Measurements from ENCODE around the gene NOL12.

The NOL12 gene

DNA sequence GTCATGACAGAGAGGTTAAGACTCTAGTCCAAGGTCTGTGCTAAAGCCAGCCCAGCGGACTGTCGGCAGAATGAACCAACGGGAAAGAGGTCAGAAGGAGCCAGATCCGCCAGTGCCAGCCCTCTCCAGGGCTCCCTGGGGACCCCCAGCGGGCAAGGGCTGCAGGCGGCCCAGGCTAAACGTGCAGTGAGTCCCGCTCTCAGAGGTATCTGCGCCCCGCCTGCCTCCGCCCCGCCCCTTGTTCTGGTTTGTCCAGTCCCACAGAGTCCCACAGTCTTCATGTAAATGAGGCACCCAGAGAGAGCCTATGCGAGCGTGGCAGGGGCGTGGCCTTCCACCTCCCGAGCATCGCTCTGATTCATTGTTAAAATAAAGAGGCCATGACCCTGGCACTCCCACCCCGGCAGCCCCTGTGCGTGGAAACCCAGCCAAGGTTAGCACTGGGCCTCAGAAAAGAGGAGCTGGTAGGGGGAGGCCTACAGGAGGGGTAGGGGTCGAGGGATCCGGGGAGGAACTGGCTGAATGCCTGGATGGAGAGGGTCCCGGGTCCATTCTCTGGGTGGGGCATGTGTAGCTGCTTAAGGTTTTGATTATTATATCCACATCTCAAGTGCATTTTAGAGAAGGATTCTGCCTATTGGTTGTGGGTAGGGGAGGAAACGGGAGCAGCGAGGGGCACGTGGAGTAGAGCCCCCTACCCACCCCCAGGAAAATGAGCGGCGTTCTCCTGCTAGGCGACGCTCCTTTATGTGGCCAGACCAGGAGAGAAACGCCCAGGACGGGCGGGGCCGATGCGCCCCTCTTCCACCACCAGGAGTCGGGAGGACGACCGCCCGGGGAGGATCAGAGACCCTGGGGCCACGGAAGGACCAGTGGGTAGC, 10.8 kb downstream of the NOL12 start, which contains the start of gene TRIOBP:
Gene TRIOBP, plus strand, starts transcription at position 392 of the 881 bp plus-strand sequence. CDS start 4,318 bp downstream, outside the sequence.
- peak within 1 kb of the TSS; percentile 76 for H3K27ac ChIP-seq
- TF ChIP-seq, protein P1, sequence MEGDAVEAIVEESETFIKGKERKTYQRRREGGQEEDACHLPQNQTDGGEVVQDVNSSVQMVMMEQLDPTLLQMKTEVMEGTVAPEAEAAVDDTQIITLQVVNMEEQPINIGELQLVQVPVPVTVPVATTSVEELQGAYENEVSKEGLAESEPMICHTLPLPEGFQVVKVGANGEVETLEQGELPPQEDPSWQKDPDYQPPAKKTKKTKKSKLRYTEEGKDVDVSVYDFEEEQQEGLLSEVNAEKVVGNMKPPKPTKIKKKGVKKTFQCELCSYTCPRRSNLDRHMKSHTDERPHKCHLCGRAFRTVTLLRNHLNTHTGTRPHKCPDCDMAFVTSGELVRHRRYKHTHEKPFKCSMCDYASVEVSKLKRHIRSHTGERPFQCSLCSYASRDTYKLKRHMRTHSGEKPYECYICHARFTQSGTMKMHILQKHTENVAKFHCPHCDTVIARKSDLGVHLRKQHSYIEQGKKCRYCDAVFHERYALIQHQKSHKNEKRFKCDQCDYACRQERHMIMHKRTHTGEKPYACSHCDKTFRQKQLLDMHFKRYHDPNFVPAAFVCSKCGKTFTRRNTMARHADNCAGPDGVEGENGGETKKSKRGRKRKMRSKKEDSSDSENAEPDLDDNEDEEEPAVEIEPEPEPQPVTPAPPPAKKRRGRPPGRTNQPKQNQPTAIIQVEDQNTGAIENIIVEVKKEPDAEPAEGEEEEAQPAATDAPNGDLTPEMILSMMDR (IDR thresholded peaks at IDR 0.05) = peak; percentile 86
- no peak for TF ChIP-seq ZFX (IDR thresholded peaks at IDR 0.05; ENCODE audit: borderline replicate concordance)

DNA sequence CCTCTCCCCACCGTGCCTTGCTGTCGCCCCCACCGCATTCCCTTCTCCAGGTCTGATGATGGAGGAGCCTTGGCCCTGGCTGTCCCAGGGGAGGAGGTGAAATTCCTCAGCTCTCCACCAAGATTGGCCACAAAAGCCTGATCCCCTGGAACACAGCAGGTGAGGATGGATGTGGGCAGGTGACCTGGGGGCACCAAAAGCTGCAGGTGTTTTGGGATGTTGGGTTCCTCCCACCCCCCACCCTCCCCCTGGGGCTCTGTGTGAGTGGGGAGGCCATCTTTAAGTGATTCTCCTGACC, 11.3 kb downstream of the NOL12 start:
- TF ChIP-seq, protein P1 (IDR thresholded peaks at IDR 0.05) = no peak
- no peak for TF ChIP-seq ZFX (IDR thresholded peaks at IDR 0.05; ENCODE audit: borderline replicate concordance)
- H3K27ac ChIP-seq = peak overlapping the region; percentile 76

DNA sequence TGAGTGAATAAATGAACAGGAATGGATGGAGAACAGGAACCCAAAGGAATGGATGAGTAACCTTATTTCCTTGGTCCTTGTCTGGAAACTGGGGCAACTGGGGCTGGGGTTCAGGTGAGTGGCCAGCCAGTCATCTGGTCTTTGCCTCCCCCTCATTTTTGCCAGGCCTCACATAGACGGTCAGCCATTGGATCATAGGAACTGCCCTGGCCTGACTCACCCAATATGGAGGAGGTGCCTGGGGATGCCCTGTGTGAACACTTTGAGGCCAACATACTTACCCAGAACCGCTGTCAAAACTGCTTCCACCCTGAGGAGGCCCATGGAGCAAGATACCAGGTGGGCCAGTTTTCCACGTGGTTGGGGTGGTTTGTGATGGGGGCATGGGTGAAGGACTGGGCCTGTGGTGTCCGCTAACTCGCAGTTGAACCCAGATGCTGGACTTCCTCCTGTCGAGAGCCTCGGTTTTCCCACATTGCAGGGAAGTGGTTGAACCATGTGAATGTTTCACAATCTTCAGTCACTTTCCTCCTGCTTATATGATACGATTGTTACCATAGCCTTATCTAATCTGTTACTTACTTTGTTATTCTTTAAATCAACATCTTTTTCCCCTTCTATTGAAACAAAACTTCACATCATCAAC, 15.1 kb downstream of the NOL12 start:
- H3K27ac ChIP-seq = no peak overlapping the region
- no peak for TF ChIP-seq ZFX (IDR thresholded peaks at IDR 0.05; ENCODE audit: borderline replicate concordance)
- TF ChIP-seq, protein P1 (IDR thresholded peaks at IDR 0.05) = no peak

DNA sequence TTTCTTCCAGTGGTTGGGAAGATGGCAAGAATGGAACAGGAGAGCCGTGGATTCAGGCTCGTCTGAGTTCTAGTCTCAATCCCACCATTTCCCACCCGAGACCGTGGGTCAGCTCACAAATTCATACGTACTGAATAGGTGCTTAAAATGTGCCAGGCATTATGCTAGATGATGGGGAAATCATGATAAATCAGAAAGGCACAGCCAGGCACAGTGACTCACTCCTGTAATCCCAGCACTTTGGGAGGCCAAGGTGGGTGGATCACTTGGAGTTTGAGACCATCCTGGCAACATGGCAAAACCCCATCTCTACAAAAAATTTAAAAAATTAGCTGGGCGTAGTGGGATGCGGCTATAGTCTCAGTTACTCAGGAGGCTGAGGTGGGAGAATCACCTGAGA, 17.8 kb downstream of the NOL12 start:
- no peak overlapping the region for H3K27ac ChIP-seq
- no peak for TF ChIP-seq ZFX (IDR thresholded peaks at IDR 0.05; ENCODE audit: borderline replicate concordance)
- TF ChIP-seq, protein P1 (IDR thresholded peaks at IDR 0.05) = no peak

DNA sequence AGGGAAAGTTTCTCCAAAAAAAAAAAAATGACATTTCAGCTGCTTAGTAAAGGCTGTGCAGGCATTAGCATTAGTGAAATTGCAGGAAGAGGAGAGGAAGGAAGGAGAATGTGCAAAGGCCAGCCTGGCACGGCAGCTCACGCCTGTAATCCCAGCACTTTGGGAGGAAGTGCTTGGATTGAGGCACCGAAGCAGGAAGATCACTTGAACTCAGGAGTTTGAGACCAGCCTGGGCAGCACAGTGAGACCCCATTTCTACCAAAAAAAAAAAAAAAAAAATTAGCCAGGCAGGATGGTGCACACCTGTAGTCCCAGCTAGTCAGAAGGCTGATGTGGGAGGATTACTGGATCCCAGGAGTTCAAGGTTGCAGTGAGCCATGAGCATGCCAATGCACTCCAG, 18.5 kb downstream of the NOL12 start:
- no peak for TF ChIP-seq ZFX (IDR thresholded peaks at IDR 0.05; ENCODE audit: borderline replicate concordance)
- TF ChIP-seq, protein P1 (IDR thresholded peaks at IDR 0.05) = no peak
- H3K27ac ChIP-seq = no peak overlapping the region

DNA sequence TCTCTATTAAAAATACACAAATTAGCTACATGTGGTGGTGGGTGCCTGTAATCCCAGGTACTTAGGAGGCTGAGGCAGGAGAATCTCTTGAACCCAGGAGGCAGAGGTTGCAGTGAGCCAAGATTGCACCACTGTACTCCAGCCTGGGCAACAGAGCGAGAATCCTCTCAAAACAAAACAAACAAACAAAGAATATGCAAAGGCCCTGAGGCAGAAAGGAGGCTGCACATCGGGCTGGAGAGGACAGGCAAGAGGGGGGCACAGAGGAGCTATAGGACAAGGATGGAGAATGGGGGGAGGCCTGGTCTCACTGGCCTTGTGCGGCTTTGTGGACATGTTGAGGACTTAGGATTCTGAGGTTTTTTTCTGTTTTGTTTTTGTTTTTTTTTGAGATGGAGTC, 19.1 kb downstream of the NOL12 start:
- TF ChIP-seq, protein P1 (IDR thresholded peaks at IDR 0.05) = no peak
- no peak for TF ChIP-seq ZFX (IDR thresholded peaks at IDR 0.05; ENCODE audit: borderline replicate concordance)
- no peak overlapping the region for H3K27ac ChIP-seq

All from 22Rv1 (cell line).